ENCODE results near the gene CCDC50. TPM values are rescaled to one million over a fixed set of nuclear protein-coding genes. Genes with fewer than 3 reads are reported as not detected.

CCDC50 gene
- total RNA-seq, 1 donor from 2014 or later: 35.8 TPM

GRCh38 chr3:191376516-191377141 lies 47.4 kb downstream of the CCDC50 start:
- DNase-seq (ENCODE audit: low spot score): no peak
- ATAC-seq: no peak

DNA sequence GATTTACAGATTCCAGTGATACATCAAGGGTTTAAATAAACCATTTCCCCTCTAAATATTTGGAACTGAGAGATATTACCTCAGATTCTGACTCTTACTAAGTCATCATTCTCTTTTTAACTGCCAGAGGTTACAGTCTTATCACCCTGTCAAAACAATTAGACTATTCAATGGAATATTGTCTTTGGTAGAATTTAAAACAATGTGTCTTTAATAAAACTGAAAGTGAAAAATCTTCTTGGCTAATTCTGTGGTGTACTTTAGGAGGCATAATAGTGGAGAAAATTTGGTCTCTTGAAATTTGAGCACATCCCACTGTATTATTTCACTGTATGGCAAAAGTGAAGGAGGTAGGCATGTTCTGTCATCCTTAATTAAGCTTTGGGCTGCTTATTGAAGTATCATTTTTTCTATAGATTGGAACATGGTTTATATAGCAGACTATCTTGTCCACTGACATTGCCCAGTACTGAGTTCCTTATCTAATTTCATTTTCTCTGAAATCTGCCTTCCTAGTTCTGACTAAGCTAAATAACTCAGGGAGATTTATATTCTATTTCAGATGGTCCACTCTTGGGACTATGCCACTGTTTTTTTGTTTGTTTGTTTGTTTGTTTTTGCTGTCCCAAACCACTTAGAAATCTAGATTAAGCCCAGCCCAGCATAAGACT lies 49.1 kb downstream of the CCDC50 start:
- DNase-seq (ENCODE audit: low spot score) (no peak), ATAC-seq (no peak)

GRCh38 chr3:191379446-191379845 lies 50.3 kb downstream of the CCDC50 start:
- DNase-seq (ENCODE audit: low spot score) (no peak), ATAC-seq (no peak)

DNA sequence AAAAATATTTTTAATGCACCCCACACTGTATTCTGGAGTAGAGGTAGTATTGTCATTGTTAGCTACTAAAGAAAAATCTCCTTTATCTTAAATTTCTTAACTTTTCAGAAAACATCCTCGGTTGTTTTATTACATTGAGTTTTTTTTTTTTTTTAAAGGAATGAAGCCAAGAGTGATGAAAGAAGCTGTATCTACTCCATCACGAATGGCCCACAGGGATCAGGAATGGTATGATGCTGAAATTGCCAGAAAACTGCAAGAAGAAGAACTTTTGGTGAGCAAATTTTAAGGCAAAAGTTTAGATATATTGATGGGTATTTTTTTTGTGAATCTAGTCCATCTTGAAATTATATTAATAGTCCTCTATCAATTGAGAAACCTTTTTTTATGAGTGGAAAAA lies 50.8 kb downstream of the CCDC50 start:
- ATAC-seq (no peak), DNase-seq (ENCODE audit: low spot score) (no peak)

DNA sequence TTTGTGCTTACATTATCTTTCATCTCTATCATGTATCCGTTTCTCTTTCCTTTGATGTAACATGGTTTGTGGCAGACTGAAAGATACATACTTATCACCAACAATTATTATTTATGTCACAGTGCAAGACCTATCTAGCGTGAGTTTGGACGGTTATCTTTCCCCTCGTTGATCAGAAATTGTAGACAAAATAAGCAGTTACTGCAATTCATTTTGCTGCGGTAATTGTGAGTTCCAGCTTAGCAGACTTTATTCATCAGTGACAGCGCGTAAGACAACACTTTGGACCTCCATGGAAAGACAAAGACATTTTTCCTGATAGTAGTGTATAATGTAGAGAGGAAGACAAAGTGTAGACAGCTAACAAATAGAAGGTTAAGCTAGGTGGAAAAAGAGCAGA lies 52.1 kb downstream of the CCDC50 start:
- ATAC-seq: no peak
- no peak for DNase-seq (ENCODE audit: low spot score)

DNA sequence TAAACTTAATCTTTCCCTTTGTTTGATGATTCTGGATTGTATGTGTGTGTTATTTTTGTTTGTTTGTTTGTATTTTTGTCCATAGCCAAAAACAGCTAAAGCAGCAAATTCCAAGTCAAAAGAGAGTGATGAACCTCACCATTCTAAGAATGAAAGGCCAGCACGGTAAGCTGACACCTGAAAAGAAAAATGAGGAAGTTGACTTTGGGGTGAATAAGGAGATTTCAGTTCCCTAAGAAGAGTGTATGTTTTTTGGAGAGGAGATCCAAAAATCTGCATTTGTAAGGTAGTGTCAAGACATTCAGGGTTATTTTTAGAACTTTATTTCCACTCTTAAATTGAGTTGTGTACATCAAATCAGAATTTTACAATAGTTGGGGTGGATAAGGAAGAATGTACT lies 53.5 kb downstream of the CCDC50 start:
- ATAC-seq (no peak), DNase-seq (ENCODE audit: low spot score) (no peak)

- no peak for DNase-seq (ENCODE audit: low spot score)
- no peak for ATAC-seq
Observed at GRCh38 chr3:191383124-191383523, 53.9 kb downstream of the CCDC50 start.

GRCh38 chr3:191385101-191385500 lies 55.9 kb downstream of the CCDC50 start:
- no peak for DNase-seq (ENCODE audit: low spot score)

DNA sequence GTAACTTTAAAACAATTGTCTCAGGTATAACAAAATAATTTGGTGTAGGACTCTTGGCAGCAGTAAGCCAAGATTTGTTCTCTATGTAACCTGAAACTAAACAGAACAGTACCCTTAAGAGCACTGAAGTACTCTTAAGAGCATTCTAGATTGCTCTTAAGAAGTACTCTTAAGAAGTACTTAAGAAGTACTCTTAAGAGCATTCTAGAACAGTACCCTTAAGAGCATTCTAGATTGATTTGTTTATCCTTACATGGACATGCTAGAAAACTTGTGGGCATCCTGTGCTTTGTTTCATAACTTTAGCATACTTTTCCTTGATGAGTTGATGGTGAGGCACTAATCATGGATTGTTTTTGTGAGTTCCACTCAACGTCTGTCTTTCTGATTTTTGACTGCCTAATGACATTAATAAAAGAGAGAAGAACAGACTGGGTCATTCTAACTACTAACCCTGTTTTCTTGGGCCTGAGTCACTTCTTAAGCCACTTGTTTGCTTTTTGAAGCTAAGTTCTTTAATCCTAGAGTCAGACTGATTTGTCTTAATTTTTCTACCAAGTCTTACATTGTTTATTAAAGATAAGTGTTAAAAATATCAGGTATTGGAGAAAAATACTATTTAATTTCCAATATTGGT lies 58.4 kb downstream of the CCDC50 start:
- DNase-seq (ENCODE audit: low spot score) (no peak), ATAC-seq (no peak)

More at GRCh38 chr3:191385101-191385500, 55.9 kb downstream of the CCDC50 start:
- ATAC-seq: no peak

GRCh38 chr3:191388823-191389222 lies 59.6 kb downstream of the CCDC50 start:
- ATAC-seq: no peak
- DNase-seq (ENCODE audit: low spot score): no peak

DNA sequence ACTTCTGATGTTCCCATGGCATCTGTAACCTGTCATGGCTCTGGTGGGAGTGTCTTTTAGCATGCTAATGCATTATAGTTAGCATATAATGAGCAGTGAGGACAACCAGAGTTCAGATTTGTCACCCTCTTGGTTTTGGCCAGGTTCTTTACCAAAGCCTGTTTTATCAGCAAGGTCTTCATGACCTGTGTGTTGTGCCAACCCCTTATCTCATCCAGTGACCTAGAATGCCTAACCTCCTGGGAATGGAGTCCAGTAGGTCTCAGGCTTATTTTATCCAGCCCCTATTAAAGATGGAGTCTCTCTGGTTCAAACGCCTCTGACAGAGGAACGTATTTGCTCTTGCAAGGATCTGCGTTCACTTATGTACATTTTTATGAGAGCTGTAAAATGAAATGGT lies 61.4 kb downstream of the CCDC50 start:
- DNase-seq (ENCODE audit: low spot score) (no peak), ATAC-seq (peak; percentile 94)

DNA sequence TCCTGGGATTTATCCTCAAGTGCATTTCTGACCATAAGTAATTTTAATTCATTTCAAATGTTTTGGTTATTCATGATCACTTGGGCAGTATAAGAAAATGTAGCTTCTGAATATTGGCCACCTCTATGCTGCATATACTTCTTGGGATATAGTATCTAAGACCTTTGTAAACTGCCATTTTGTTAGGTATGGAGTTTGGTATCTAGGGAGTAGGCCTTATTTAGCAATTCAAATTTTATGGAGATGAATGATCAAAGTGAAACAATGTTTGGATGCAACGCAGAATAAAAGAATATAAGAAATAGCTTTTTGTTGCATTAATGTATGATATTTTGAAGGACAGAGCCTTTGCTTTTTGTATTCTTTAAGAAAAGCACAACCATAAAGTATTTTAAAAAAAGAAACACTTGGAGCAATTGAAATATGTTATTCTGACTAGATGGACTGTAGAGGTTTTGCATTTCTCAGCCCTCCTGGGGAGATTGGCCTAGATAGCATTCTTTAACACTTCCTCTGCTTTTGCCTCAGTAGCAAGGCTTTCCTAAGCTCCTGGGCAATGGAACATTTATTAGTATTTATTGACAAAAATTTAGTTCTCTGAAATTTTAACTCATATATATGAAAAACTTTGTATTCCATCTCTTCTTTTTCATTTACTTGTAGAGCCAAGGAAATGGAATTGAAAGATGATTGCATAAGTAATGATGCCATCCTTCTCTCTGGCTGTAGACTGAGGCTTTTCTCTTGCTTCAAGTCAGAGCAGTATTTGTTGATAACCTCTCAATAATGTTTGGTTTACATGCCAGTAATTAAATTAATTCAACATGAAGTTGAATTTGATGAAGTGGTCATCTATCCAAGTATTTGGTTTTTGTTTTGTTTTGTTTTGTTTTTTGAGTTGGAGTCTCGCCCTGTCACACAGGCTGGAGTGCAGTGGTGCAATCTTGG lies 62.9 kb downstream of the CCDC50 start:
- ATAC-seq (no peak), DNase-seq (ENCODE audit: low spot score) (no peak)

DNA sequence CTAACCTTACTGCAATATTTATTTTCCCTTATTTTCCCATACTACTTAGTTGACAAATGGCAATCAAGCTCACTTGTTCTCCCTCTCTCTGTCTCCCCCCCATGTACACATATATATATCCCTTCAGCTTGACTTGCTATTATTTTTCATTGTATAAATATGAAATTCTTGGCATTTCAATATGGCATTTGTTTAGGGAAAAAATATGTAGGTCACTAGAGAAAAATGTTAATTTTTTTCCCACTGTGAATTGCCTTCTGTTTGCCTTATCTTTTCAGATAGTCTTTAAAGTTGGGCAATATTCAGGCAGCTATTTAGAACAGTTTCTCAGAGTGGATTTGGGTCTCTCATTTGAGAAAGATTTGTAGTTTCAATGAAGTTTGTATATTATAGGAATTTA lies 64.0 kb downstream of the CCDC50 start:
- ATAC-seq (no peak), DNase-seq (ENCODE audit: low spot score) (no peak)

- no peak for DNase-seq (ENCODE audit: low spot score)
- ATAC-seq: no peak
Observed at GRCh38 chr3:191397771-191398170, 68.6 kb downstream of the CCDC50 start.

- DNase-seq (ENCODE audit: low spot score) (no peak), ATAC-seq (no peak)
Observed at GRCh38 chr3:191398607-191399006, 69.4 kb downstream of the CCDC50 start.

DNA sequence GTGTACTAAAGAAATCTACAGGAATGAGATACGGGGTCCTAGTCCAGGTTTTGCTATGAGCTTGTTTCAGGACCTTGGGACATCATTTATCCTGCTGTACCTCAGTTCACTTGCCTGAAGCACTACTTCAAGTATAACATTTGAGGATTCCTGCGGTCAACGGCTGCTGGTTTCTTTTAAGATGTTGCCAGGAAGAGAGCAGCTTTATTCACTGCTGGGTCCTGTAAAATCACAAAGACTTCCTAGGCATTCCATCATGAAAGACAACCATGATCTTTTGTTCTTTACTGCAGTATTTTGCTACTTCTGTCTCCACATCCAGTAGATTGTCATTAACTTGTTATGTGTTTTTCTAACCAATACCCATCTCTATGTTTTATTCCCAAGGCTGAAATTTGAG lies 70.7 kb downstream of the CCDC50 start:
- ATAC-seq (no peak), DNase-seq (ENCODE audit: low spot score) (no peak)

DNA sequence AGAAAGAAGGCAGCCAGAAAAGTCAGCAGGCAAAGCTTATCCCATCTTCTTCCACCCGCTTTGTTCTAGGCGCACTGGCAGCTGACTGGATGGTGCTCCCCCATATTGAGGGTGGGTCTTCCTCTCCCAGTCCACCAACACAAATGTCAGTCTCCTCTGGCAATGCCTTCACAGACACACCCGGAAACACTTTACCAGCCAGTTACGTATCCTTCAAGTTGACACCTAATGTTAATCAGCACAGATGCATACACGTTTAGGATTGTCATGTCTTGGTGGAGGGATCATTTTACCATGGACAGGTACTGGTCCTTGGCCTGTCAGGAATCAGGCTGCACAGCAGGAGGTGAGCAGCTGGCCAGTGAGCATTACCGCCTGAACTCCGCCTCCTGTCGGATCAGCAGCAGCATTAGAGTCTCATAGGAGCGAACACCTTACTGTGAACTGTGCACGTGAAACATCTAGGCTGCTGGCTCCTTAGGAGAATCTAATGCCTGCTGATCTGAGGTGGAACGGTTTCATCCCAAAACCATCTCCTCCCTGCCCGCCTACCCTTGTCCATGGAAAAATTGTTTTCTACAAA lies 72.7 kb downstream of the CCDC50 start:
- DNase-seq (ENCODE audit: low spot score): no peak

DNA sequence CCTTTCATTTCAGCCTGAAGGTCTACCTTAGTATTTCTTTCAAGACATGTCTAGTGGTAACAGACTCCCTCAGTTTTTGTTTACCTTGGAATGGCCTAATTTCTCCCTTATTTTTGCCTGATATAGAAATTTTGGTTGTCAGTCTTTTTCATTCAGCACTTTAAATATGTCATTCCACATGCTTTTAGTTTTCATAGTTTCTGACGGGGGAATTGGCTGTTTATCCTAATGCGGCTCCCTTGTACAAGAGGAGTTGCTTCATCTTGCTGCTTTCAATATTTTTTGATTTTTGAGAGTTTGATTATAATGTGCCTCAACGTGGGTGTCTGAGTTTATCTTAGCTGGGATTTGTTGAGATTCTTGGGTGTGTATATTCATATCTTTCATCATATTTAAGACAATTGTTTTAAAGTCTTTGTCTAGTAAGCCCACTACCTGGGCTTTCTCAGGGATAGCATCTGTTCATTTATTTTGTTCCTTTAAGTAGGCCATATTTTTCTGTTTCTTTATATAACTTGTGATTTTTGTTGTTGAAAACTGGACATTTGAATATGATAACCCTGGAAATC lies 80.7 kb downstream of the CCDC50 start:
- ATAC-seq (no peak), DNase-seq (ENCODE audit: low spot score) (no peak)

More for the DNA sequence above, 72.7 kb downstream of the CCDC50 start:
- peak; percentile 17 for ATAC-seq

DNA sequence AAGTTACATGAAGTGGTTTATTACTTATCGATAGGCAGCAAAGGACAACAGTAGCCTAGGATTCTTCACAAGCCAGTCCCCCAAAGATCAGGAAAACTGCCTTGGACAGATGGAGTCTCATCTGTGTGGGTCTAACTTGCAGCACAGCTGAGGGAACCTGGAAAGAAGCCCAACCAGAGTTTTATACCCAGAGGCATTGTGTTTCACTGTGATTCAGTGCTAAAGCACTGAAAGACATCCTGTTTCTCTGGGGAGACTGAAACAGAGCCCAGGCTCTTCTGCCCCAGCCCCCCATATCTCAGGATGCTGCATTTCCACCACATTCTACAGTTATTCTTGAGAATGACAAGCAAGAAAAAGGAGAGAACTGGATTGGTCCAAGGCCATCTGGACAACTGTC lies 83.6 kb downstream of the CCDC50 start:
- ATAC-seq (no peak), DNase-seq (ENCODE audit: low spot score) (no peak)

- DNase-seq (ENCODE audit: low spot score) (no peak), ATAC-seq (no peak)
Observed at GRCh38 chr3:191414286-191414685, 85.1 kb downstream of the CCDC50 start.

DNA sequence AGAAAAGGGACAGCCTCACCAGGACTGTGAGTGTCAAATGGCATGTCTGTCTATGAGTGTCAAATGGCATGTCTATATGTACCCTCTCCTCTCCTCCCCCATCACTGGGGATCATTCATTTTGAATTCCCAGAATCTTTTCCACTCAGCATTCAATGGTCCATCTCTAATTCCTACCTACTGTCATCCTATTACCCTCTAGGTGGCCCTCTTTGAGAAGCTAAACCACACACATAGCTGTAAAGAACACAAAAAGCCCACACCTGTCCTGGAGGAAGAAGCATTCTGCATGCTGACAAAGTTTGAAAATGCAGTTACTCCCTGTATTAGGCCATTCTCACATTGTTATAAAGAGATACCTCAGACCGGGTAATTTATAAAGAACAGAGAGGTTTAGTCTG lies 85.5 kb downstream of the CCDC50 start:
- ATAC-seq: no peak
- DNase-seq (ENCODE audit: low spot score): no peak

Measured in left lobe of liver (tissue), 2 donors.